Measurements from ENCODE around the gene CHSY1. TPM values are rescaled to one million over a fixed set of nuclear protein-coding genes. Genes with fewer than 3 reads are reported as not detected.

CHSY1 gene
- total and polyA plus RNA-seq, 2 of the 13 experiments (the other 11 are each of a cell fraction or from before 2014, with no cell fraction given), result 13.3 to 13.7 TPM

DNA sequence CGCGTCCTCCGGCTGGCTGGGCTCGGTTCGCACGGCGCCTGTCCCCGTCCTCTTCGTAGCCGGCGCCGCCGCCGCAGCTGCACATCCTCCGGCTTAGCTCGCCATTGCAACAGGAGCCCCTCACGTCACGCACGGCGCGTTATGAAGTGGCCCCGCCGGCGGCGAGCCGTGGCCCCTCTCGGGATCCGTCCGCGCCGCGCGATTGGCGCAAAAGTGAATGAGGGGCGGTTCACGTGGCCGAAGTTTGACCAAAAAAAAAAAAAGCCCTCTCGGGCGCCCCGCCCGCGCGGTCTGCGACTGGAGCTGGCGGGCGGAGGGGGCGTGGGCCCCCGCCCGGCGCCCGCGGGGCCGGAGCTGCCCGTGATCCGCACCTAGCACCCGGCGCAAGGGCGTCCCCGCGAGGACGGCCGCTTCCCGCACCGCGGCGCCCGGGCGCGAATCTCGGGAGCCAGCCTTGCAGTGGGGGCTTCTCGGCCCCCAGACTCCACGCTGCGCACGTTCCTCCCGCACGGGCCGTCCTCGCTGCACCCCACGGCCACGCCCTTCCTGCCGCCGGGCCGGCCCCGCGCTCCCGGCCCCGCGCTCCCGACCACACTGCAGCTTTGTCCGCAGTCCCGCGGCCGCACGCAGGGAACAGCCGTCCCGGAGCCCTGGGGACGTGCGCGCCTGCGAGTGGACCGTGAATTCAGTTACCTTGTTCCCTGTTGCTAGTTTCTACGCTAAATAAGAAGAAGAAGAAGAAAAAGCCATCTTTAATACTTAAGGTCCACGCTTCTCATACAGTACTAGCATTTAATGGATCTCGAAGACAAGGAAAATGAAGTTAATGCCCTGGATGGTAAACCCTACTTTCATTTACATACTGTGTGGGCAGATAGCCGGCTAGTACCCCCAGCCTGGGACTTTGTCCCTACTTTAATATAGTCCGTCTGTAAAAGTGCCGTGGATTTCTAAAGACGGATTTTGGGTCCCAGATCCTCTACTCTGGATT, at the start of gene CHSY1 (continued):
- TF ChIP-seq, protein P1, sequence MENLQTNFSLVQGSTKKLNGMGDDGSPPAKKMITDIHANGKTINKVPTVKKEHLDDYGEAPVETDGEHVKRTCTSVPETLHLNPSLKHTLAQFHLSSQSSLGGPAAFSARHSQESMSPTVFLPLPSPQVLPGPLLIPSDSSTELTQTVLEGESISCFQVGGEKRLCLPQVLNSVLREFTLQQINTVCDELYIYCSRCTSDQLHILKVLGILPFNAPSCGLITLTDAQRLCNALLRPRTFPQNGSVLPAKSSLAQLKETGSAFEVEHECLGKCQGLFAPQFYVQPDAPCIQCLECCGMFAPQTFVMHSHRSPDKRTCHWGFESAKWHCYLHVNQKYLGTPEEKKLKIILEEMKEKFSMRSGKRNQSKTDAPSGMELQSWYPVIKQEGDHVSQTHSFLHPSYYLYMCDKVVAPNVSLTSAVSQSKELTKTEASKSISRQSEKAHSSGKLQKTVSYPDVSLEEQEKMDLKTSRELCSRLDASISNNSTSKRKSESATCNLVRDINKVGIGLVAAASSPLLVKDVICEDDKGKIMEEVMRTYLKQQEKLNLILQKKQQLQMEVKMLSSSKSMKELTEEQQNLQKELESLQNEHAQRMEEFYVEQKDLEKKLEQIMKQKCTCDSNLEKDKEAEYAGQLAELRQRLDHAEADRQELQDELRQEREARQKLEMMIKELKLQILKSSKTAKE (CRISPR knock-in tag; IDR thresholded peaks at IDR 0.05; ENCODE audit: borderline replicate concordance), result no peak
- TF ChIP-seq, protein P2, sequence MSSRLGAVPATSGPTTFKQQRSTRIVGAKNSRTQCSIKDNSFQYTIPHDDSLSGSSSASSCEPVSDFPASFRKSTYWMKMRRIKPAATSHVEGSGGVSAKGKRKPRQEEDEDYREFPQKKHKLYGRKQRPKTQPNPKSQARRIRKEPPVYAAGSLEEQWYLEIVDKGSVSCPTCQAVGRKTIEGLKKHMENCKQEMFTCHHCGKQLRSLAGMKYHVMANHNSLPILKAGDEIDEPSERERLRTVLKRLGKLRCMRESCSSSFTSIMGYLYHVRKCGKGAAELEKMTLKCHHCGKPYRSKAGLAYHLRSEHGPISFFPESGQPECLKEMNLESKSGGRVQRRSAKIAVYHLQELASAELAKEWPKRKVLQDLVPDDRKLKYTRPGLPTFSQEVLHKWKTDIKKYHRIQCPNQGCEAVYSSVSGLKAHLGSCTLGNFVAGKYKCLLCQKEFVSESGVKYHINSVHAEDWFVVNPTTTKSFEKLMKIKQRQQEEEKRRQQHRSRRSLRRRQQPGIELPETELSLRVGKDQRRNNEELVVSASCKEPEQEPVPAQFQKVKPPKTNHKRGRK (CRISPR knock-in tag; IDR thresholded peaks at IDR 0.05), result no peak
- TF ChIP-seq ZNF30 (CRISPR knock-in tag; IDR thresholded peaks at IDR 0.05), result no peak
- TF ChIP-seq, protein P3, sequence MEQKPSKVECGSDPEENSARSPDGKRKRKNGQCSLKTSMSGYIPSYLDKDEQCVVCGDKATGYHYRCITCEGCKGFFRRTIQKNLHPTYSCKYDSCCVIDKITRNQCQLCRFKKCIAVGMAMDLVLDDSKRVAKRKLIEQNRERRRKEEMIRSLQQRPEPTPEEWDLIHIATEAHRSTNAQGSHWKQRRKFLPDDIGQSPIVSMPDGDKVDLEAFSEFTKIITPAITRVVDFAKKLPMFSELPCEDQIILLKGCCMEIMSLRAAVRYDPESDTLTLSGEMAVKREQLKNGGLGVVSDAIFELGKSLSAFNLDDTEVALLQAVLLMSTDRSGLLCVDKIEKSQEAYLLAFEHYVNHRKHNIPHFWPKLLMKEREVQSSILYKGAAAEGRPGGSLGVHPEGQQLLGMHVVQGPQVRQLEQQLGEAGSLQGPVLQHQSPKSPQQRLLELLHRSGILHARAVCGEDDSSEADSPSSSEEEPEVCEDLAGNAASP (CRISPR knock-in tag; IDR thresholded peaks at IDR 0.05; ENCODE audit: borderline replicate concordance), result 0 out of 2 replicates have a peak, but pooled peaks have one; percentile 14
- TF ChIP-seq, protein P4, sequence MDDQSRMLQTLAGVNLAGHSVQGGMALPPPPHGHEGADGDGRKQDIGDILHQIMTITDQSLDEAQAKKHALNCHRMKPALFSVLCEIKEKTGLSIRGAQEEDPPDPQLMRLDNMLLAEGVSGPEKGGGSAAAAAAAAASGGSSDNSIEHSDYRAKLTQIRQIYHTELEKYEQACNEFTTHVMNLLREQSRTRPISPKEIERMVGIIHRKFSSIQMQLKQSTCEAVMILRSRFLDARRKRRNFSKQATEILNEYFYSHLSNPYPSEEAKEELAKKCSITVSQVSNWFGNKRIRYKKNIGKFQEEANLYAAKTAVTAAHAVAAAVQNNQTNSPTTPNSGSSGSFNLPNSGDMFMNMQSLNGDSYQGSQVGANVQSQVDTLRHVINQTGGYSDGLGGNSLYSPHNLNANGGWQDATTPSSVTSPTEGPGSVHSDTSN (CRISPR knock-in tag; IDR thresholded peaks at IDR 0.05; ENCODE audit: borderline replicate concordance), result no peak
- TF ChIP-seq, protein P5, sequence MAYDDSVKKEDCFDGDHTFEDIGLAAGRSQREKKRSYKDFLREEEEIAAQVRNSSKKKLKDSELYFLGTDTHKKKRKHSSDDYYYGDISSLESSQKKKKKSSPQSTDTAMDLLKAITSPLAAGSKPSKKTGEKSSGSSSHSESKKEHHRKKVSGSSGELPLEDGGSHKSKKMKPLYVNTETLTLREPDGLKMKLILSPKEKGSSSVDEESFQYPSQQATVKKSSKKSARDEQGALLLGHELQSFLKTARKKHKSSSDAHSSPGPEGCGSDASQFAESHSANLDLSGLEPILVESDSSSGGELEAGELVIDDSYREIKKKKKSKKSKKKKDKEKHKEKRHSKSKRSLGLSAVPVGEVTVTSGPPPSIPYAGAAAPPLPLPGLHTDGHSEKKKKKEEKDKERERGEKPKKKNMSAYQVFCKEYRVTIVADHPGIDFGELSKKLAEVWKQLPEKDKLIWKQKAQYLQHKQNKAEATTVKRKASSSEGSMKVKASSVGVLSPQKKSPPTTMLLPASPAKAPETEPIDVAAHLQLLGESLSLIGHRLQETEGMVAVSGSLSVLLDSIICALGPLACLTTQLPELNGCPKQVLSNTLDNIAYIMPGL (CRISPR knock-in tag; IDR thresholded peaks at IDR 0.05; ENCODE audit: borderline replicate concordance in 1 of 2, low read depth in 1 of 2), result peak; percentile 49 to 53; a peak in 1 of 4 replicates
- no peak for TF ChIP-seq ZNF75D (CRISPR knock-in tag; IDR thresholded peaks at IDR 0.05; ENCODE audit: borderline replicate concordance)
- 0 out of 2 replicates have a peak, but pooled peaks have one; percentile 4 for TF ChIP-seq HNF4G (IDR thresholded peaks at IDR 0.05; ENCODE audit: borderline replicate concordance, low read depth, low read length)
- no peak for TF ChIP-seq HNF4G (CRISPR knock-in tag; IDR thresholded peaks at IDR 0.05; ENCODE audit: borderline replicate concordance, low read depth)
- TF ChIP-seq NRL (CRISPR knock-in tag; IDR thresholded peaks at IDR 0.05; ENCODE audit: borderline replicate concordance), result no peak
- TF ChIP-seq KAT7 (CRISPR knock-in tag; IDR thresholded peaks at IDR 0.05; ENCODE audit: borderline replicate concordance), result peak; percentile 73; the same call in 1 of the 2 replicates
- no peak for TF ChIP-seq ZNF644 (CRISPR knock-in tag; IDR thresholded peaks at IDR 0.05; ENCODE audit: low read depth)
- TF ChIP-seq TRIM24 (CRISPR knock-in tag; IDR thresholded peaks at IDR 0.05), result no peak
- peak; percentile 19 for TF ChIP-seq XRCC5 (optimal IDR thresholded peaks at IDR 0.05; ENCODE audit: low read length)
- TF ChIP-seq MAZ (IDR thresholded peaks at IDR 0.05; ENCODE audit: borderline replicate concordance, low read depth, low read length), result 0 out of 2 replicates have a peak, but pooled peaks have one; percentile 37
- peak; percentile 80 for TF ChIP-seq MAZ (CRISPR knock-in tag; IDR thresholded peaks at IDR 0.05; ENCODE audit: low read depth)
- peak; percentile 66; the same call in 1 of the 2 replicates for TF ChIP-seq HES4 (CRISPR knock-in tag; IDR thresholded peaks at IDR 0.05; ENCODE audit: borderline replicate concordance)

All from HepG2 (cell line).